GDM1 (cell line): ENCODE measurements around the gene ZNF462.

Experiments used
- DNase-seq: peaks from one replicate; lab custom pipeline; 2025; lab: John Stamatoyannopoulos, UW

Gene ZNF462

DNA sequence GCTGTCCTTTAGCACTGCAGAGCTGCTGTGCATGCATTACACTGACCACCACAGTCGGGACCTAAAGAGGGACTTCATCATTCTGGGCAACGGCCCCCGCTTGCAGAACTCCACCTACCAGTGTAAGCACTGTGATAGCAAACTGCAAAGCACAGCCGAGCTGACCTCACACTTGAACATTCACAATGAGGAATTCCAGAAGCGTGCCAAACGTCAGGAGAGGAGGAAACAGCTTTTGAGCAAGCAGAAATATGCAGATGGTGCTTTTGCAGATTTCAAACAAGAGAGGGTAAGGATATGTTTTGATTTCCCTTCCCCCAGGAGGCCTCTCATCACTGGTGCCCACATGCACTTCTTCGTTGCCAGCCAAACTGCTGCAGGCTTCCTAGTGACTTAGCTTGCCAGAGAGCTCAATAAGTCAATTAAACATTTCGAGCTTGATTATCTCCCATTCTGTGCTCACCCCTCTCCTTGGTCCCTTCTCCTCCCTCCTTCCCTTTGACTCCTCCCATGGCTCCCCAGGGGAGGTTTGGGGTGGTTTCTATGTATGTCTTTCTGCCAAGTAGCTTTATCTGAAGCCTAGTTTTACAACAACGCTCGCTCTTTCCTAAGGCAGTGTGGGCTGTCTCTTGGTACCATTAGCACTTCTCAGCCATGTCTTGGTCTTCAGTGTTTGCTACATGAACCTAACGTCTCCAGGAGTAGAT lies 66.7 kb downstream of the ZNF462 start:
- no peak for DNase-seq

GRCh38 chr9:106930477-106930876 lies 67.5 kb downstream of the ZNF462 start:
- no peak for DNase-seq

DNA sequence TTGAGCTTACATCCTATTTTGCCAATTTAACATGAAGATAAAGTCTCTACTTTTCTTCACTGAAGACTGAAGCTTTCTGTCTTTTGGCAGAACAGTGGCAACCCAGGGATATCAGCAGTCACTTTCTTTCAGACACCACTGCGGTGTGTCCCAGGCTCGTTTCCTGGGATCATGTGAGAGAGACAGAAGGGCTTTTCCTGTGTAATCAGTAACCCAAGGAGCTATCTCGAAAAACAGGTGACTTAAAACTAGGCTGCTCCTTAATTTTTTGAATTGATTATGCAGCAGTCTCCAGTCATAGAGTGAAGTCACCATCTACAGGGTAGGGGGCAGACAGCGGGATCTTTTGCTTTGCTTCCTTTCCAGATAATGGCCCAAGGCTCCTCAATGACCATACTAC lies 68.5 kb downstream of the ZNF462 start:
- DNase-seq, result no peak

GRCh38 chr9:106932178-106932577 lies 69.2 kb downstream of the ZNF462 start:
- DNase-seq, result no peak

- no peak for DNase-seq
Observed at GRCh38 chr9:106932675-106933074, 69.7 kb downstream of the ZNF462 start.

DNA sequence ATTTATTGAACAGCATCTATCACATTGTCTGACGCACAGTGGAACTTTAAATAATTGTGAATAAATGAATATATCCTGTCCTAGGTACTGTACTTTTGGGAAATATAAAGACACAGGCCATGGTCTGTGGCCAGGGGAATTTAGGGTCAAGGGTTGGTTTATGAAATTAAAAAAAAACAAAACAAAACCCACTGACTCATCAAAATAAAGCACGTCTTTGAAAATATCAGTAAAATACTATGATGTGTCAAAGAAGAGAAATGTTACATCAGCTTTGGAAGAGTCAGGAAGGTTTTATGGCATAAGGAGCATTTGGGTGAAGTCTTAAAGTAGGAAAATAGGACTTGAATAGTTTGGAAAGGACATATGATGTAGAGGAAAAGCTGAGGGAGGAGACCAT lies 70.5 kb downstream of the ZNF462 start:
- no peak for DNase-seq

- DNase-seq, result no peak
Observed at GRCh38 chr9:106934442-106935238, 71.7 kb downstream of the ZNF462 start.

- DNase-seq, result no peak
Observed at GRCh38 chr9:106936680-106937079, 73.7 kb downstream of the ZNF462 start.

- DNase-seq, result no peak
Observed at GRCh38 chr9:106941916-106942315, 79.0 kb downstream of the ZNF462 start.

DNA sequence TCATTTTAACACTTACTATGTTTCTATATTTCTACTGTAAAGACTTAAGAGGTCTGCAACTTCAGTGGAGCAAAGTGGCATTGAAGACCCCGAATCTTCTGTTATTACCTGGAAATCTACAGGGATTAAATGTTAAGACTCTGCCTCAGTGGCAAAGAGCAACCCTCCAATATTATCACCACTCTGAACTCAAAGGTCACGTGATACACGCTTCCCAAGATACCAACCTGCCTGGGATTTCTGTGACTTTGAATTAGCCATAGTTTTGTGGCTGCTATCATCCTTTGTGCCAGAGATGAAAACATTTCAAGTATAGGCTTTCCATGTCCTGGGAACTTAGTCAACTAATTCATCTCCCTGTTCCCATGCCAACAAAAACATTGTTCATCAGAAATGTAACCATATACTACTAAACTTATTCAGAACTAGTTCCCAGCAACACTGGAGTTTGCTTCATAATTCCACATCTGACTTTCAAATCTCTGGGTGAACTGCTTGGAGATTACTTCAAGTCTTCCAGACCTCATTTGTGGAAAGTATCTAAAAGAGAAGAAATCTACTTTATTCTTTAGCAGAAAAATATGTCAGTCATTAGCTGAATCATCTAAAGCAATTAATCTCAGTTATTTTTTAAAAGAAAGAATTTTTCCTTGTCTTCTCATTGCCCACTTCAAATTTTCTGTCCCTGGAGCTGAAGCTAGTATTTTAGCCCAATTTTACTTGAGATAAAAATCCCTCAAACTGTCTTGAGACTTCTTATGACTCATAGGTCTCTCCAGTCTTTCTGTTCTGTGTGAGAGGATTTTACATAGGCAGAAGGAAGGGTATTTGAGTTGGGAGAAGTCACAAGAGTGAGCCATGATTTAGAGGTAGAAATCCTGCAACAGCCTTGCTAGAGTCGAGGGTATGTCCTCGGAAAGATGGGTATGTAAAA lies 83.0 kb downstream of the ZNF462 start:
- DNase-seq, result no peak

- DNase-seq, result no peak
Observed at GRCh38 chr9:106947106-106947900, 84.3 kb downstream of the ZNF462 start.

DNA sequence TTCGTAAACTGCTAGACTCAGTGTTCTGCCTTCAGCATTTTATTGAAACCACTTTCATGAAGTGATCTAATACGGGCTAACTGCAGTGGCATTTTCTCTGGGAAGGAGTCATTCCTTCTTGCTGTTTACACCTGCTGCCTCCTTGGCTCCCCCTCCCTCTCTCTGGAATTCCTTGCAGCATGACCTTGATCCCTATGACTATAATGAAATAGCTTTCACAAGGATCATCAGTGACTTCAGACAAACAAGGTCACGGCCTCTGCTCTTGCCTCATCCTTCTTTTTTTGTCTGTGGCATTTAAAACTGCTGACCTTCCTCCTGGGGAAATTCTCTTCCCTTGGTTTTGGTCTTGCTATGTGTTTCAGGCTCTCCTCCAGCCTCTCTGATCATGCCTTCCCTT lies 90.2 kb downstream of the ZNF462 start:
- no peak for DNase-seq

GRCh38 chr9:106954558-106954957 lies 91.6 kb downstream of the ZNF462 start:
- DNase-seq, result no peak

- DNase-seq, result no peak
Observed at GRCh38 chr9:106954974-106955850, 92.2 kb downstream of the ZNF462 start.

DNA sequence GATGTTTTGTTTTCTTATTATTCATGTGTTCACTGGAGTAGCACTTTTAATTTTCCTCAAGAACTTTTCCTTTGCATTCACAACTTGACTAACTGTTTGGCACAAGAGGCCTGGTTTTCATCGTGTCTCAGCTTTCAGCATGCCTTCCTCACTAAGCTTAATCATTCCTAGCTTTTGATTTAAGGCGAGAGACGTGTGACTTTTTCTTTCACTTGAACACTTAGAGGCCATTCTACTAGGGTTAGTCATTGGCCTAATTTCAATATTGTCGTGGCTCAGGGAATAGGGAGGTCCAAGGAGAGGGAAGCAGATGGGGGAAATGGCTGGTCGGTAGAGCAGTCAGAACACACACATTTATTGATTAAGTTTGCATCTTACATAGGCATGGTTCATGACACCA lies 94.0 kb downstream of the ZNF462 start:
- DNase-seq, result no peak

- no peak for DNase-seq
Observed at GRCh38 chr9:106958955-106959657, 96.1 kb downstream of the ZNF462 start.

- no peak for DNase-seq
Observed at GRCh38 chr9:106960258-106960657, 97.3 kb downstream of the ZNF462 start.

DNA sequence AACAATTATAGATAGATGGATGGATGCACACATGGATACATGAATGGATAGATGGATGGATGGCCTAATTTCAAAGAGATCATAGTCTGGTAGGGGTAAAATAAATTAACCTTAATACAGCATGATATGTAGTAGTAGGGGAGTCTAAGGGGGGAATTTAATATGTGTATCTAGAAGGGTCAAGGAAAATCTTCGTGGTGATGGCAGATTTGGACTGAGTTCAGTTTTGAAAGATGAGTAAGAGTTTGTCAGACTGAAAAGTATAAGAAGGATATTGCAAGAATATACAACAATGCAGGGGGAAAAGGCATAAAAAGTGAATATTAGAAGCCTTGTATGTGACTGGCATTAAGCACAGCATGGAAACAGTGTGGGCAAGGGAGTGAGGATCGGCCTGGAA lies 98.7 kb downstream of the ZNF462 start:
- no peak for DNase-seq

GRCh38 chr9:106962122-106962521 lies 99.2 kb downstream of the ZNF462 start:
- no peak for DNase-seq
